SK-MEL-5 (cell line): ENCODE measurements around the gene FYB1. TPM values are rescaled to one million over a fixed set of nuclear protein-coding genes. Genes with fewer than 3 reads are reported as not detected.
"Not testable (repeated sequence)": the region's sequence is repeated elsewhere in the genome, so short reads cannot be mapped to it uniquely, and the experiment has no call there.

ENCODE experiments used
- DNase-seq: peaks from one replicate; pipeline ENCODE4 v3.0.0-alpha.2; 2016; ENCODE audit warnings: low read depth, low spot score
- in situ Hi-C: cut with HindIII; loops from 2 replicates; pipeline ENCODE4 v1.10.0; 2016; ENCODE audit warnings: low sequenced_read_pairs, high pct_unique_total_duplicates, low pct_unique_long_range_greater_than_20kb
- total RNA-seq: library from RNA; depleted of rRNA; stranded (reverse); fragments of >200 nt; shearing (Covaris generic); gene quantifications from 2 replicates; pipeline ENCODE4 v1.2.3, GENCODE V29; 2014

FYB1 gene
- total RNA-seq, 1 experiment from 2014 or later: 29.1 TPM

DNA sequence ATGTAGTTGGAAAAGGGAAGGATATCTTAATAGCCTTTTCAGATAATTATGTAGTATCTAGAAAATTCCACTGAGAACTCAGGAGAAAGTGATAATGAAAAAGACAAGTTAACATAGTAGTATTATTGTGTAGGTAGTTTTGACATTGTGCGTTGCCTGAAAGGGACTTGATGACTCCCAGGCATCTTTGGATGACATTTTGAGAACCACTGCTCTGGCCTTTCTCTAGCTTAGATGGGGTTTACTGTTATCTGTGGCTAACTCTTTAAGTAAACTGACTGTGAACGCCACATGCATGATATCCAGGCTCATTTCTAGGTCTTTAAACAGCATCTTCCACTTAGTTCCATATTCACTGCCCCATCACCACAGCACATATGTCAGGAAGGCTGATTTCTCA is 14.4 kb upstream of the FYB1 start:
- DNase-seq: no peak

GRCh38 chr5:39231705-39232525 is 12.6 kb upstream of the FYB1 start:
- in situ Hi-C loops: no loop called here
- DNase-seq: peak; percentile 83

More for the DNA sequence above, 14.4 kb upstream of the FYB1 start:
- in situ Hi-C loops: no loop called here

GRCh38 chr5:39228596-39228995 is 9.2 kb upstream of the FYB1 start:
- DNase-seq: no peak
- in situ Hi-C loops: no loop called here

GRCh38 chr5:39226558-39226957 is 7.2 kb upstream of the FYB1 start:
- in situ Hi-C loops: no loop called here

DNA sequence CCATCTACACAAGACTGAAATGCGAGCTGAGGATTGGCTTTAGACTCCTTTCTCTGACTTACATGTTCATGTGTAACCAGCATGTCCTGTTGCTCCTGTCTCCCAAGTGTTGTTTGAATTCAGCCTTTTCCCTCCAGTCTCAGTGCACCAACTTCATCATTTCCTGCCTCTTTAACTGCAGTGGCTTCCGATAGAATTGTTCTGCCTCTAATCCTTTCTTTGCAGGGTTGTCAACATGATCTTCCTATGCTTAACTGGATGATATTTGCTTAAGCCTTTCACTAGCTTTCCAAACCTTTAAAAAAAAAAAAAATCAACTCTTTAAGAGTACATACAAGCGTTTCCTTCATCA is 6.7 kb upstream of the FYB1 start:
- no peak for DNase-seq
- in situ Hi-C loops: no loop called here

More at GRCh38 chr5:39226558-39226957, 7.2 kb upstream of the FYB1 start:
- DNase-seq: no peak

GRCh38 chr5:39225405-39226099 is 6.2 kb upstream of the FYB1 start:
- no peak for DNase-seq
- in situ Hi-C loops: no loop called here

- no peak for DNase-seq
- in situ Hi-C loops: no loop called here
Measured at GRCh38 chr5:39224196-39224761, 4.9 kb upstream of the FYB1 start.

DNA sequence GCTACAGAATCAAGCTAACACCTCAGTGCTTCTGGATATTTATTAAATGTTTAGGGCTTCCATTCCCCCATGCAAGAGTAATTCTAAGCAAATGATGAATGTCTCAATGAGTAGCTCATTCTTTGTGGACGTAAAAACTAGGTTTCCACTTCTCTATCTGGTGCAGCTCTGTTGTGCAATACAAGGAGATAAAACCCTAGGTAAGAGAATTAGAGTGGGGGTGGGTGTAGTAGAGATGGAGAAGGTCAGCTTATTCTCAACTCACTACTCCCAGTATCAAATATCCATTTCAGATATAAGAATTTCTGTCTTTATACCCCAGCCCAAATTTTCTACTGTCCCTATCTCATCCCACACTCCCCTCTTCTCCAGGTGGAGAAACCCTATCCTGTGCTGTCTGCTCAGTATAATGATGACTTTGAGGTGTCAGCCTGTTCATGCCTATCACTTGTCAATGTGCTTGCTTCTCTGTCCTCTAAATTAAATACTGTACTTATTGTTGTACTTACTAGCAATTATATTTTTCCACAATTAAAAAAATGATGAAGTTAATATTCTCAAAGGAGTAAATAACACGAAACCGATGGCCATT is 4.3 kb upstream of the FYB1 start:
- no peak for DNase-seq
- in situ Hi-C loops: no loop called here

- DNase-seq, in situ Hi-C loops: not testable (repeated sequence)
Measured at GRCh38 chr5:39221671-39222070, 2.3 kb upstream of the FYB1 start.

- no peak for DNase-seq
- in situ Hi-C loops: no loop called here
Measured at GRCh38 chr5:39220280-39221030, 1.1 kb upstream of the FYB1 start.

GRCh38 chr5:39218482-39219402 is 621 bp downstream of the FYB1 start:
- in situ Hi-C loops: no loop called here
- peak; percentile 59 for DNase-seq

DNA sequence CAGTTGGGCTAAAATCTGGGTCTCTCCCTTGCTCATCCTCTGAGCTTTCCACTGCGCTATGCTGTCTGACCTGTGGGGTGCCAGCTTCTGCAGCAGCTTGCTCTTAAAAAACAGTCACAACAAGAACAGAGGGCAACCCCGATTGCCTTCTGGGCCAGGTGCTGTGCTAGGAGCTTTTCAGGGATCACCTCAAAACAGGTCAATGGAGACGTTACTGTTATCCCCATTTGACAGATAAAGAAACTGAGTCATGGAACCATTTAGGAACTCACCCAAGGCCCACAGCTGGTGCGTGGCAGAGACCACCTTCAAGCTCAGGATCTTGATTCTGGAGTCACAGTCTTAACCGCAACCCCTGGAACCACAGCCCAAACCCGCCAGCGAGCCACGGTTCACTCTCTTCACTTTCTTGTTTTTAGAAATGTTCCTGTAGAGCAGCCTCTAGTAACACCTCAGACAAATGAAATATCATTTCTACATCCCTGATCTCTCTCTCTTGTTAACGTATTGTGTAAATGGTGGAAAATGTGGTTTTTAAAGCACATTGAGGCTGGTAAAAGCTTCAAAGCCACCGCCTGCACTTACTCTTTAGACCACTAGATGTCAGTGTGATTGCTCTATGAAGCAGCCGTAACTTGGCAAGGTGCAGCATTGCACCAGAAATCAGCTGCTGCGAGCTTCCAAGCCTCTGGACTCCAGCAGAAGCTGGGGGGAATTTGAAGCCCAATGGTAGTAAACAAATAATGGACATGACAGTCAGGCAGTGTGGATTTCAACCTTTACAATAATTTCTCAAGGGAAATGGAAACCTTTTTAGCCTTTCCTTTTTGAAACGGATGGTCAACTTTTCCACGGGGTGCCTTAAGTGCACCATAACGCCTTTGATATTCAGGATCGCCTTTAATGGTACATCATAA is 1.7 kb downstream of the FYB1 start:
- DNase-seq: peak; percentile 95
- in situ Hi-C loops: no loop called here

GRCh38 chr5:39216631-39217030 is 2.7 kb downstream of the FYB1 start:
- in situ Hi-C loops: no loop called here

GRCh38 chr5:39215857-39216256 is 3.5 kb downstream of the FYB1 start:
- in situ Hi-C loops: no loop called here
- peak; percentile 32 for DNase-seq

More at GRCh38 chr5:39216631-39217030, 2.7 kb downstream of the FYB1 start:
- DNase-seq: no peak

DNA sequence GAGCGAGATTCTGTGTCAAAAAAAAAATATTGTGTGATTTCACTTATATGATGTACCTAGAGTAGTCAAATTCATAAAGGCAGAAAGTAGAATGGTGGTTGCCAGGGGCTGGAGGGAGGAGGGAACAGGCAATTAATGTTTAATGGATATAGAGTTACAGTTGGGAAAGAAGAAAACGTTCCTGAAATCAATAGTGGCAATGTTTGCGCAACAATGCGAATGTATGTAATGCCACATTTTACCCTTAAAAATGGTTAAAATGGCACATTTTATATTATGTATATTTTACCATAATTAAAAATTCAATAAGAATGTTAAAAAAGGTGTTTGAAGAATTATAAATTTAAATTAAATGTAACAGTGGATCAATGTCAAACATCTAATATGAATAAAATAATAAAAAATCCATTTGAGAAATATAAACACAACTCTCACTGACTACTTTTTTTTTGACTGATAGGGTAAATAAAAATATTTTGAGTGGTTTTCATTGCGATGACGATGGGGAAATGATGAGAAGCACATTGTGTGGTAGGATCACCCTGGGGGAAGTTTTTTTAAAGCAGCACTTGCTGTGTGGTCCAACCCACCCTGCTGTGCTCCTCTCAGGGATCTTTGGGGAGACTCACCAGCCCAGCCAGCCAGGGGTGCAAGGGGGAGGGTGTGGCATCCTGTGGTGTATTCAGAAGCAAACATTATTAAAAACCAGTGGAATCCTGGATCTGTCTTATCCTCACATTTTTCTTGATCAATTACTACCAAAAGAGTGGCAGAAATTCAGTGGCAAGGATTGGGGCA is 4.3 kb downstream of the FYB1 start:
- in situ Hi-C loops: no loop called here
- DNase-seq: no peak
